ENCODE measurements around the gene SNU13. TPM values are rescaled to one million over a fixed set of nuclear protein-coding genes. Genes with fewer than 3 reads are reported as not detected.

SNU13 gene
- total RNA-seq, 1 donor from 2014 or later: 345 TPM

Other genes starting within 250 kb of the SNU13 start
- gene TOB2, start 242.1 kb downstream of the SNU13 start, total RNA-seq: 41.4 and 42.7 TPM in 2 replicates
- gene PHF5A, start 220.2 kb downstream of the SNU13 start, total RNA-seq: 90.3 and 98.3 TPM in 2 replicates
- 103 and 104 TPM in 2 replicates for gene ACO2, start 219.8 kb downstream of the SNU13 start, total RNA-seq
- 49.2 and 50.6 TPM in 2 replicates for gene POLR3H, start 144.4 kb downstream of the SNU13 start, total RNA-seq
- not detected in 2 replicates for gene CSDC2, start 127.9 kb downstream of the SNU13 start, total RNA-seq
- 19.7 and 23.1 TPM in 2 replicates for gene PMM1, start 99.0 kb downstream of the SNU13 start, total RNA-seq
- 82.2 and 84.9 TPM in 2 replicates for gene DESI1, start 67.8 kb downstream of the SNU13 start, total RNA-seq
- 400 and 414 TPM in 2 replicates for gene XRCC6, start 67.6 kb downstream of the SNU13 start, total RNA-seq
- gene MEI1, start 10.6 kb upstream of the SNU13 start, total RNA-seq: 14.2 and 15.7 TPM in 2 replicates
- 19.7 TPM in 2 replicates for gene CCDC134, start 111.8 kb upstream of the SNU13 start, total RNA-seq
- 209 and 218 TPM in 2 replicates for gene SREBF2, start 144.2 kb upstream of the SNU13 start, total RNA-seq
- 5.3 and 5.7 TPM in 2 replicates for gene SHISA8, start 226.2 kb upstream of the SNU13 start, total RNA-seq
- gene TNFRSF13C, start 237.9 kb upstream of the SNU13 start, total RNA-seq: 3.4 TPM in 2 replicates